Measurements from ENCODE around the gene SLC2A2.

The SLC2A2 gene

DNA sequence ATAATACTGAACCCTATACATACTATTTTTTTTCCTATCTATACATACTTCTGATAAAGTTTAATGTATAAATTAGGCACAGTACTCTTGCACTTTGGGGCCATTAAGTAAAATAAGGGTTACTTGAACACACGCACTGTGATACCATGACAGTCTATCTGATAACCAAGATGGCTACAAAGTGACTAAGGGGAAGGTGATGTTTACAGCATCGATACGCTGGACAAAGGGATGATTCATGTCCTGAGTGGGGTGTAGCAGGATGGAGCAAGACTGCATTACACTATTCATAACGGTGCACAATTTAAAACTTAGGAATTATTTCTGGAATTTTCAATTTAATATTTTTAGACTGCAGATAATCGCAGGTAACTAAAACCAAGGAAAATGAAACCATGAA lies 30.0 kb upstream of the SLC2A2 start:
- no peaks in the 10 kb centered on the region for H3K9me3 ChIP-seq (ENCODE audit: control insufficient read depth, low read length)
- H3K36me3 ChIP-seq (ENCODE audit: control insufficient read depth, insufficient read depth, low read length), result no peaks in the 10 kb centered on the region
- no peak overlapping the region for H3K27ac ChIP-seq (ENCODE audit: low read depth, low read length, severe bottlenecking)
- H3K4me3 ChIP-seq (ENCODE audit: extremely low read depth, insufficient read depth, low read length, poor library complexity, severe bottlenecking), result no peak overlapping the region
- peaks cover 15% of the 10 kb centered on the region for H3K4me1 ChIP-seq (ENCODE audit: control insufficient read depth, insufficient read depth, low read length, poor library complexity, severe bottlenecking)
- 92 to 100% methylated on average over 3 to 4 of the region's 5 CpGs for WGBS, 2 experiments (ENCODE audit: insufficient coverage in 2 of 2)

DNA sequence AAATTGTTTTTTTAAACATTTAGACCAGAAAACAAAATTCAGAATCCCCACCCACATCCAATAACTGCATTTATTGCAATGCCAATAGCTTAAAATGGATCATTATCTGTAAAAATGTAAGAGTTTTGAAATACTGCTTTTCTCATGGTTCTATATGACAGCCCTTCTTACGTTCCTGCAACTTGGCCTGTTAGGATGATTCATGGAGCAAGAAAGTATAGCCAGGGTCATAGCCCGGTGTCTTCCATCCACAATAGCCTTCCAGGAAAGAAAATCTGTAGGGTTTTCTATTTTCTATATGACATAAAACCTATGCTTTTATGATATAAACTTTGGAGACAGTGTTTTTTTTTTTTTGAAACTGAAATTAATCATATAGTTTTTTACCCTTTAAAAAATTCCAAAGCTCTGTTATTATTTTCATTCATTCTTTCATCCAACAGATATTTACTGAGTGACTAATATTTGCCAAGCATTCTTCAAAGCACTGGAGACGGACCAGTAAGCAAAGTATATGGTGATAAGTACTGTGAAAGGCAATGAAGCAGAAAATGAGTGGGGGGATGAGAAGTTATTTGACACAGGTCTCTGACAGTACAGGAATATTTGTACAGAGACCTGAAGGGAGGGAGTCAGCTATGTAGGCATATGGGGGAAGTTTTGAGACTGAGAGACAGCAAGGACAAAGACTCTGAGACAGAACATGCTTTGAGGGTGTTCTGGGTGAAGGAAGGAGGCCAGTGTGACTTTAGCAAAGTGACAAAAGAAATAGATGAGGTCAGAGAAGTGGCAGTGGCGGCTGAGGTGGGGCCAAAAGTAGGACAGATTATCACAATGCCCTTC lies 29.0 kb upstream of the SLC2A2 start:
- Histone ChIP-seq H3K4me3 (ENCODE audit: extremely low read depth, insufficient read depth, low read length, poor library complexity, severe bottlenecking) (no peak overlapping the region), H3K9me3 (ENCODE audit: control insufficient read depth, low read length) (no peaks in the 10 kb centered on the region), H3K36me3 (ENCODE audit: control insufficient read depth, insufficient read depth, low read length) (no peaks in the 10 kb centered on the region), H3K27ac (ENCODE audit: low read depth, low read length, severe bottlenecking) (peak overlapping the region; percentile 33), H3K4me1 (ENCODE audit: control insufficient read depth, insufficient read depth, low read length, poor library complexity, severe bottlenecking) (peaks cover 15% of the 10 kb centered on the region)
- 100% methylated on average over 1 to 2 of the region's 4 CpGs for WGBS, 2 experiments (ENCODE audit: insufficient coverage in 2 of 2)

DNA sequence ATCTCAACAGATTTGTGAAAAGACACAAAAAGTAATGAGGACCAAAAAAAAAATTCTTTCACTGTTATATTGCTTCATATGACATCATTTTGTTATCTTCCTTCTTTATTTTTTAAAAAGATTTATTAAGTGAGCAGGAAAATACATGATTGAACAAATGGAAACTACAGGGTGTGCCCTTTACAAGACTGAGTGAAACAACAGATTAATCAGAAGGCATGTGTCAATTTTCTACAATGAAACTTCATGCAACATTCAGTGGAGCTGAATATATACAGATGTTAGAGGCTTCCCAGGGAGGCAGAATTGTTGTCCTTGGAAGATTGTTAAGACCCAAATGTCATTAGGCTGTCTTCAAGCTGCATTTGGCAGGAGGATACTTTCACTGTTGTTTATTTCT lies 28.4 kb upstream of the SLC2A2 start:
- H3K4me3 ChIP-seq (ENCODE audit: extremely low read depth, insufficient read depth, low read length, poor library complexity, severe bottlenecking), result no peak overlapping the region
- no peak overlapping the region for H3K27ac ChIP-seq (ENCODE audit: low read depth, low read length, severe bottlenecking)
- H3K36me3 ChIP-seq (ENCODE audit: control insufficient read depth, insufficient read depth, low read length), result no peaks in the 10 kb centered on the region
- H3K9me3 ChIP-seq (ENCODE audit: control insufficient read depth, low read length), result no peaks in the 10 kb centered on the region
- H3K4me1 ChIP-seq (ENCODE audit: control insufficient read depth, insufficient read depth, low read length, poor library complexity, severe bottlenecking), result peaks cover 15% of the 10 kb centered on the region

DNA sequence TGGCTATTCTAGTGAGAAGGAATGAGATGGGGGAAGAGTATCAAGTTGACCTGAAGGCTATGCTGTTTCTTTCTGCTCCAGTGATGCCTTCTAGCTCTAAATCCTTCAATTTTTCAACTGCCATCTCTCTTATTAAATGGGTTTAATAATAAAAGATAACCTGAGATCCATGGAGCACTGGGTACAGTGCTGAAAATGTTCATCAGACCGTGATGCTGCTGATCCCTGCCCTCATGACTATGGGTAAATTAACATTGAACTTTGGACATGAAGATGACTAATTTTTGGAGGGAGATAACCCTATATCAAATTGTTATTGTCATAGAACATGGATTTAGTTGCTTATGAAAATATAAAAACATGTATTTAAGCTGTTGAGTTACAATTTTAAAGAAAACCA lies 27.7 kb upstream of the SLC2A2 start:
- H3K4me3 ChIP-seq (ENCODE audit: extremely low read depth, insufficient read depth, low read length, poor library complexity, severe bottlenecking), result no peak overlapping the region
- peaks cover 15% of the 10 kb centered on the region for H3K4me1 ChIP-seq (ENCODE audit: control insufficient read depth, insufficient read depth, low read length, poor library complexity, severe bottlenecking)
- 100% methylated on average over 1 of the region's 1 CpG for WGBS, 2 experiments (ENCODE audit: insufficient coverage in 2 of 2)
- no peaks in the 10 kb centered on the region for H3K36me3 ChIP-seq (ENCODE audit: control insufficient read depth, insufficient read depth, low read length)
- H3K9me3 ChIP-seq (ENCODE audit: control insufficient read depth, low read length), result no peaks in the 10 kb centered on the region
- H3K27ac ChIP-seq (ENCODE audit: low read depth, low read length, severe bottlenecking), result no peak overlapping the region

- 9 to 17% methylated on average over 4 of the region's 6 CpGs for WGBS, 2 experiments (ENCODE audit: insufficient coverage in 2 of 2)
- Histone ChIP-seq H3K4me1 (ENCODE audit: control insufficient read depth, insufficient read depth, low read length, poor library complexity, severe bottlenecking) (no peaks in the 10 kb centered on the region), H3K36me3 (ENCODE audit: control insufficient read depth, insufficient read depth, low read length) (no peaks in the 10 kb centered on the region), H3K4me3 (ENCODE audit: extremely low read depth, insufficient read depth, low read length, poor library complexity, severe bottlenecking) (no peak overlapping the region), H3K27ac (ENCODE audit: low read depth, low read length, severe bottlenecking) (no peak overlapping the region), H3K9me3 (ENCODE audit: control insufficient read depth, low read length) (no peaks in the 10 kb centered on the region)
These were observed 23.4 kb upstream of the SLC2A2 start for GRCh38 chr3:171049861-171050444.

DNA sequence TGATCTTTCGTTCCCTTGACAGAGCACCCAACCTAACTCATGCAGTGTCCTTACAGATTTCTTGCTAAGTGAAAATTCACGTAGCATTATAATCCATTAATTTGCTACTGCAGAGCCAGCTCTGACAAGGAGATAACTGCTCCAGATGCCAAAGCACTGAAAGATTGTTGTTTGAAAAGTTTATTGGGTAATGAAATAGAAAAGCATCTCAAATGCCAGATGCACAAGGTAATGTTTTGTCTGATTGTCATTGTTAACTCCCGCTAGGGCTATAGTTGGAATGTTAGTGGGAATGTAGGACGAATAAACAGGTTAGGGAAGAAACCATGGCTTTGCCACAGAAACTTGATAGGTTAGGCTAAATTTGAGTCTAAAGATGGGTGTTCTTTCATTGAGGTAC lies 20.2 kb upstream of the SLC2A2 start:
- Histone ChIP-seq H3K36me3 (ENCODE audit: control insufficient read depth, insufficient read depth, low read length) (no peaks in the 10 kb centered on the region), H3K9me3 (ENCODE audit: control insufficient read depth, low read length) (no peaks in the 10 kb centered on the region), H3K27ac (ENCODE audit: low read depth, low read length, severe bottlenecking) (no peak overlapping the region), H3K4me1 (ENCODE audit: control insufficient read depth, insufficient read depth, low read length, poor library complexity, severe bottlenecking) (no peaks in the 10 kb centered on the region), H3K4me3 (ENCODE audit: extremely low read depth, insufficient read depth, low read length, poor library complexity, severe bottlenecking) (no peak overlapping the region)
- WGBS, 2 experiments (ENCODE audit: insufficient coverage in 2 of 2), result 72 to 86% methylated on average over 2 to 3 of the region's 4 CpGs

GRCh38 chr3:171044835-171045793 lies 18.6 kb upstream of the SLC2A2 start:
- no peaks in the 10 kb centered on the region for H3K36me3 ChIP-seq (ENCODE audit: control insufficient read depth, insufficient read depth, low read length)
- no peaks in the 10 kb centered on the region for H3K9me3 ChIP-seq (ENCODE audit: control insufficient read depth, low read length)
- H3K27ac ChIP-seq (ENCODE audit: low read depth, low read length, severe bottlenecking), result no peak overlapping the region
- WGBS, 2 experiments (ENCODE audit: insufficient coverage in 2 of 2), result 96 to 100% methylated on average over 9 to 11 of the region's 14 CpGs
- no peak overlapping the region for H3K4me3 ChIP-seq (ENCODE audit: extremely low read depth, insufficient read depth, low read length, poor library complexity, severe bottlenecking)
- no peaks in the 10 kb centered on the region for H3K4me1 ChIP-seq (ENCODE audit: control insufficient read depth, insufficient read depth, low read length, poor library complexity, severe bottlenecking)

DNA sequence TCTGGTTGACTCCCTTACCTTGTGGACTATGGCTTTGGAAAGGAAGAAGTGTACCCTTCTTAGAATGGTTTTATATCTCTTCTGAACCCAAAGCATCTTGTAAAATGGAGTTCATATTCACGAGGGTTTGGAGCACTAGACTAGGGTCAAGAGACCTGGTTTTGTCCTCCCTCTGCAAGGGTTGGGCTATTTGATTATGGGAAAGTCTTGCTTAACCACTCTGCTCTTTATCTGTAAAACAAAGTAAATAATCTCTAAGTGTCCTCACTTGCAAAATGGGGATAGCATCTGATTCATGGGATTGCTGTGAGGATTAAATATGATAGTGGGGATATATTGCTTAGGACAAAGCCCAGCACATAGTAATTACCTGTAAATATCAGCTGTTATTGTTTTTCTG lies 17.9 kb upstream of the SLC2A2 start:
- Histone ChIP-seq H3K27ac (ENCODE audit: low read depth, low read length, severe bottlenecking) (no peak overlapping the region), H3K9me3 (ENCODE audit: control insufficient read depth, low read length) (no peaks in the 10 kb centered on the region), H3K4me3 (ENCODE audit: extremely low read depth, insufficient read depth, low read length, poor library complexity, severe bottlenecking) (no peak overlapping the region), H3K36me3 (ENCODE audit: control insufficient read depth, insufficient read depth, low read length) (no peaks in the 10 kb centered on the region), H3K4me1 (ENCODE audit: control insufficient read depth, insufficient read depth, low read length, poor library complexity, severe bottlenecking) (no peaks in the 10 kb centered on the region)
- WGBS, 2 experiments (ENCODE audit: insufficient coverage in 2 of 2), result 60% methylated on average over 1 of the region's 1 CpG; no CpG with 5 or more reads in 1 of the 2 experiments

DNA sequence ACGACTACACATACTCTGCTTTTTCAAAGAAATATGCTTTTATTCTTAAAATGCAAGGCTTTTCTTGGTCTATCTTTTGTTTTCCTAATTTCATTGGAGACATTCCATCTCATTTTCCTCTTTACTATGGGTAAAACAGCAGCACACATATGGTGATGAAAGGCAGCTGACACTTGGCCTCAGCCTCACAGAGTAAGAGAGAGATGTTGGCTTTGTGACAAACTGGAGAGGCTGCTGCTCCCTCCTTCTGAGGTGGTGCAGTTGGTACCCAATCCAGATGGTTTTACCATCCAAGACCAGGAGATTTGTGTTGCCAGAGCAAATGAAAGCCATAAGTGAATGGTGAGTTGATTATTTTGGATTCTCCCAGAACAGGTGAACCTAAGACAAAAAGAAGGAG lies 13.2 kb upstream of the SLC2A2 start:
- H3K9me3 ChIP-seq (ENCODE audit: control insufficient read depth, low read length), result no peaks in the 10 kb centered on the region
- H3K36me3 ChIP-seq (ENCODE audit: control insufficient read depth, insufficient read depth, low read length), result no peaks in the 10 kb centered on the region
- WGBS, 2 experiments (ENCODE audit: insufficient coverage in 2 of 2), result 100% methylated on average over 1 of the region's 1 CpG
- no peaks in the 10 kb centered on the region for H3K4me1 ChIP-seq (ENCODE audit: control insufficient read depth, insufficient read depth, low read length, poor library complexity, severe bottlenecking)
- H3K27ac ChIP-seq (ENCODE audit: low read depth, low read length, severe bottlenecking), result no peak overlapping the region
- H3K4me3 ChIP-seq (ENCODE audit: extremely low read depth, insufficient read depth, low read length, poor library complexity, severe bottlenecking), result no peak overlapping the region

DNA sequence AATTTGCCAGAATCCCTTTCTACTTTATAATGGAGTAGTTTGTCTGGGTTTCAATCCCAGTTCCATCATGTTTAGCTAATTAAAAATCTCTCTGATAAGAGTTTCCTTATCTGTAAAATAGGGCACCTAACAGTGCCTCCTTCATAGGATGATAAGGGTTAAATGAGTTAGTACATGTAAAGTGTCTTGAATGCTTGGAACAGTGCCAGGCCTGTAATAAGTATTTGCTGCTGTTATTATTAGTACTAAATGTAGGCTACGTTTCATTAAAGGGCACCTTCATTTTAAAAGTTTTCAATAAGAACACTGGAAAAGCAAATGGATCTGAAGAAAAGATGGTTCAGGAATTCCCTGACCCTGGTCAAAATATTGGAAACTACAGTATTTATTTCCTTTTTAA lies 11.8 kb upstream of the SLC2A2 start:
- Histone ChIP-seq H3K27ac (ENCODE audit: low read depth, low read length, severe bottlenecking) (no peak overlapping the region), H3K4me3 (ENCODE audit: extremely low read depth, insufficient read depth, low read length, poor library complexity, severe bottlenecking) (no peak overlapping the region), H3K9me3 (ENCODE audit: control insufficient read depth, low read length) (no peaks in the 10 kb centered on the region), H3K36me3 (ENCODE audit: control insufficient read depth, insufficient read depth, low read length) (no peaks in the 10 kb centered on the region), H3K4me1 (ENCODE audit: control insufficient read depth, insufficient read depth, low read length, poor library complexity, severe bottlenecking) (no peaks in the 10 kb centered on the region)
- 100% methylated on average over 1 of the region's 1 CpG; no CpG with 5 or more reads in 1 of the 2 experiments for WGBS, 2 experiments (ENCODE audit: insufficient coverage in 2 of 2)
